NOMO-1 treated with DMSO at 0.1 percent for 48 hours (cell line): ENCODE measurements around the gene COA7.
"Not testable (repeated sequence)": the region's sequence is repeated elsewhere in the genome, so short reads cannot be mapped to it uniquely, and the experiment has no call there.

Experiments
- DNase-seq: peaks from one replicate; lab custom pipeline; 2025; ENCODE audit not compliant: unreplicated experiment; lab: John Stamatoyannopoulos, UW

COA7 gene

DNA sequence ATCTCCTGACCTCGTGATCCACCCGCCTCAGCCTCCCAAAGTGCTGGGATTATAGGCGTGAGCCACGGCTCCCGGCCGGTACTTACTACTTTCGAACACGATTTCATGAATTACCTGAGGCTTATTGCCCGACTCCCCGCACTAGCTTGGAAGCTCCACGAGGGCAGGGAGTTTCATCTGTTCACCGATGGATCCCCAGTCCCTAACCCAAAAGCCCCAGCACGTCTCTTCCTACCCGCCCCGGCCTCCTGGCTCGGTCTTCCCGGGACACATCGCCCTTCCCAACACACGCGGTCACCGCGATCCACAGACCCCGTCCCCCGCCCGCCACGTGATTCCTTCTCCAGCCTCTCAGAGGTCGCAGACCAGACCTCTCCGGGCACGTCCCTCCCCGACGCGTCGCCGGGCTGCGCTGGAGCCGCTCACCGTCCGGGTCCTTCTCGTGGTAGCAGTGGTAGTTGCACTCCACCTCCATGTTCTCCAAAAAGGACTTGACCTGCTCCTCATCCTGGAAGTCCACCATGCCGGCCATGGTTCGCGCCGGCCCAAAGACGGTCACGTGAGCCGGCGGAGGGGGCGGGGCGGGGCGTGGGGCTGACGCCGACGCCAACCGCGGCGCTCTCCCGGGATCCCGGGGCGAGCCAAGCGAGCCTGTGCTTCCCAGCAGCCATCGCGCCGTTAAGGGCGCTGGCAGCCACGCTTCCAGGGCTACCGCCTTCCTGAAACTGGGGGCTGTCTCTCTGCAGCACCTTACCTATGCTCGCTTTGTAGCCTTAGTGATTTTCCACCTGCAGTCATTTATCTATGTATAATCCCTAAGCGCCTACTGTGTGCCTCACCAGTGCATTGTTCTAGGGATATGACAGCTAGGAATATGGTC, at the start of gene COA7:
COA7 (minus strand) TSS at position 553 of the 880 bp plus-strand sequence; CDS start at position 532, 21 bp downstream.
- peak; percentile 61 for DNase-seq

DNA sequence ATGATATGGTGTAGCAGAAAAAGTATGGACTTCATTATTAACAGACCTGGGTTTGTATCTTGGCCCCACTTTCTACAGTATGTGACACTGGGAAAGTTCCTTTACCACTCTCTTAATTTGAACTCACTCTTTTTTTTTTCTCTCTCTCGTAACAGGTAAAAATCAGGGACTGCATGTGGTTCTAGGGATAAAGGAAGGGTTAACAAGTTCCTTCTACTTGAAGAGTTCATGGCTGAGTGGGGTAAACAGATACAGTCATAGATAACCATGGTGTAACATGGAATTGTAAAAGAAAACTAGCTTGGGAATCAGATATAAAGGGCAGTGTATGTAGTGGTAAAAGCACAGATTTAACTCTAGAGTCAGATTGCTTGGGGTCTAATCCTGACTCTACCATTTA, 49.3 kb upstream of the COA7 start:
- no peak for DNase-seq

DNA sequence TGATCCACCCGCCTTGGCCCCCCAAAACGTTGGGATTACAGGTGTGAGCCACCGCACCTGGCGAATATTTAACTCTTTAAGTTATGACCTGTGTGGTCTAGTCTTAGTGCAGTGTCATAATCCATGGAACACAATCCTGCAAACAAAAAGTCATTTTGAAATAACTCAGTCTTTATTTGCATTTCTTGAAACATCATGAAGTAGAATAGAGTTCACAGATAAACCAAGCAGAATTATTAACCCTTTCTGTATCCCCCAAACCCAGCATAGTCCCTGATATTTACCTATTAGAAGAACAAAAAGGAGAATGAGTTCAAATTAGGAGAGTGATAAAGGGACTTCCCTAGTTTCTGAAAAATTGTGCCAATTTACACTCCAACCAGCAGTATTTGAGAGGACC, 48.0 kb upstream of the COA7 start:
- DNase-seq = no peak

DNA sequence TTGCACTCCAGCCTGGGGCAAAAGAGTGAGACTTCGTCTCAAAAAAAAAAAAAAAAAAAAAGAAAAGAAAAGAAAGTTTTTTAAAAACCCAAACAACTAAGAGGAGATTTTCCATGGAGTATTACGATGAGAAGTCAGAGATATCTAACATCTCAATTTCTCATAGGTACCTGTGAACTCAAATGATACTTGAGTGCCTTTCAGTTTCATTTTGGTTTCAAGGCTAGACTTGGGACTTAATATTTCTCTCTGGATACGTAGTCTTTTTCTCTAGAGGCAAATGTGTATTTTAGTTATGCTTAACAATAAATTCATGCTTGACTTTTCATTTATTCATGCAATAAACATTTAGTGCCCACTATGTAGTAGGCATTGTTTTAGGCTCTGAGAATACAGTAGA, 43.1 kb upstream of the COA7 start:
- DNase-seq = no peak

DNA sequence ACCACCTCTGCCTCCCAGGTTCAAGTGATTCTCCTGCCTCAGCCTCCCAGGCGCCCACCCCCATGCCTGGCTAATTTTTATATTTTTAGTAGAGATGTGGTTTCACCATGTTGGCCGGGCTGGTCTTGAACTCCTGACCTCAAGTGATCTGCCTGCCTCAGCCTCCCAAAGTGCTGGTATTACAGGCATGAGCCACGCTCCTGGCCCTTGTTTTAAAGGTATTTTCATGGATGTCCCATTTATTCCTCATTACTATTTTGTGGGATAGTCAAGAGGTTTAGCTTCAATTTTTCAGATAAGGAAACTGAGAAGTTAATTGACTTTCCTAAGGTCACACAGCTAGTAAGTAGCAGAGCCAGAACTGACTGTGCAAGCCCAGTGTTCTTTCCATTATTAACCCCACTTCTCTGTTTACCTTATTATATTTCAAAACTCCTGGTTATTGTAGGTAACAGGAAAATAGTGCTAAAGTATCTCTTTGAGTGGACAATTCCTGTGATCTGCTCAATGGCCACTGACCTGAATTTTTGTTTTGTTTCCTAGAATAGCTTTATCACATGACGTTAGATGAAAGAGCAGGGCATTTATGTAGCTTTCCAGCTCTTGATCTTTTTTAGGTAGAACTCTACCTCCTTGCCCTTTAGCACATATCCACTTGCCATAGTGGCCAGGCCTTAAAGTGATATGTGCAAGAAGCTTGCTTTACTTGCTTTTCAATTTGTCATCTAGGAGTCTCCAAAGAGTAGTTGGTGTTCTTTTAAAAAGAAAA, 41.7 kb upstream of the COA7 start:
- no peak for DNase-seq

DNA sequence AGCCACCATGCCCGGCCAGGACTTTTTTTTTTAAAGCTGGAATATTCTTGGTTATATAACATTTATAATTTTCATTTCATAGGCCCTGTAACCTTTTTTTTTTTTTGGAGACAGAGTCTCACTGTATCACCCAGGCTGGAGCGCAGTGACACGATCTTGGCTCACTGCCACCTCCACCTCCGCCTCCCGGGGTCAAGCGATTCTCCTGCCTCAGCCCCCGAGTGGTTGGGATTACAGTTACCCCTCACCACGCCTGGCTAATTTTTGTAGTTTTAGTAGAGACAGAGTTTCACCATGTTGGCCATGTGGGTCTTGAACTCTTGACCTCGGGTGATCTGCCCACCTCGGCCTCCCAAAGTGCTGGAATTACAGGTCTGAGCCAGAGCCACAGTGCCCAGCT, 40.7 kb upstream of the COA7 start:
- DNase-seq = no peak

DNA sequence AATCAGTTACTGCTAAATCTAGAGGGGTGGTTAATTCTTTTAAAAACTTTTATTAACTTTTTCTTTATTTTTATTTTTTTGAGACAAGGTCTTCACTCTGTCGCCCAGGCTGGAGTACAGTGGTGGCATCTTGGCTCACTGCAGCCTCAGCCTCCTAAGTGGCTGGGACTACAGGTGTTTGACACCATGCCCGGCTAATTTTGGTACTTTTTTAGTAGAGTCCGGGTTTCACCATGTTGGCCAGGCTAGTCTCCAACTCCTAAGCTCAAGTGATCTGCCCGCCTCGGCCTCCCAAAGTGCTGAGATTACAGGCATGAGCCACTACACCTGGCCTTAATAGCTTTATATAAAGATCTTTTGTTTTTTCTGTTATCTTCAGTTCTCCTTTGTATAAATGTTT, 40.0 kb upstream of the COA7 start:
- no peak for DNase-seq

DNA sequence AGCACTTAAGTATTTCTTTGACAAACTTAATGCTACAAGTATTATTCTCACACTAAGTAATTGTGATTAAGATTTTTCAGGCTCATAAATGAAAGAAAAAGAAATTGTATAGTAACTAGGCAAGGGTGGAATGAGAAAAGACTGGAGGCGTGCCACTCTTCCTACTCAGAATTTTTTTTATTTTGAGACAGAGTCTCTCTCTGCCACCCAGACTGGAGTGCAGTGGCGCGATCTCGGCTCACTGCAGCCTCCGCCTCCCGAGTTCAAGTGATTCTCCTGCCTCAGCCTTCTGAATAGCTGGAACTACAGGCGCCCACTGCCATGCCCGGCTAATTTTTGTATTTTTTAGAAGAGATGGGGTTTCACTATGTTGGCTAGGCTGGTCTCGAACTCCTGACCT, 37.2 kb upstream of the COA7 start:
- DNase-seq = not testable (repeated sequence)

DNA sequence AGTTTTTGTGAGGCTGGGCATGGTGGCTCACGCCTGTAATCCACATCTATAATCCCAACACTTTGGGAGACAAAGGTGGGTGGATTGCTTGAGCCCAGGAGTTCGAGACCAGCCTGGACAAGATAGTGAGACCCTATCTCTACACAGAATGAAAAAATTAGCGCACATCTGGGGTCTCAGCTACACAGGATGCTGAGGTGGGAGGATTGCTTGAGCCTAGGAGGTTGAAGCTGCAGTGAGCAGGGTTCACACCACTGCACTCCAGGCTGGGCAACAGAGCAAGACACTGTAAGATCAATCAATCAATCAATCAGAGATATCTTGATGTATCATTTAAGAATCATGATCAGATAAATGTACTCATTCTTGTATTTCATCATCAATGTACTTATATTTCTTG, 35.2 kb upstream of the COA7 start:
- no peak for DNase-seq

DNA sequence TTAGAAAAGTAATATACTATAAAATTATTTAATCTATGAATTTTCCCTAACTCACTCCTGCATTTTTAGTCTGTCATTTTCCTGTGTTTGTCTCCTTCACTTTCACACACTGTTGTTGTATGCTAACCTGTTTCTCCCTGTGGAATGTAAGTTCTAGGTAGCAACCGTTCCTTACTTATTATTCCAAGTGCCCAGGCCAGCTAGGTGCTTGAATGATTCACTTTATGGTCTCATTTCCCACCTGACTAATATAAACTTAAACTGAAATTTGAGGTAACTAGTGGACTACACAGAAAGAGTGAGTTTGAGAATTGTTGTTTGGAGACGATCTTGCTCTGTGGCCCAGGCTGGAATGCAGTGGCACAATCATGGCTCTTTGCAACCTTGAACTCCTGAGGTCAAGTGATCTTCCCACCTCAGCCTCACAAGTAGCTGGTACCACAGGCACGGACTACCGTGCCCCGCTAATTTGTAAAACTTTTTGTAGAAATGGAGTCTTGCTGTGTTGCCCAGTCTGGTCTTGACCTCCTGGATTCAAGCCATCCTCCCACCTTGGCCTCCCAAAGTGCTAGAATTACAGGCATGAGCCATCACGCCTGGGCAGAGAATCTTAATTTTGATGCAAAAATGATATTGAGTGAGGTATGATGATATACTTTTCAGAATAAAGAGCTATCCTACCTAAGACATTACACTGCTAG, 30.0 kb upstream of the COA7 start:
- no peak for DNase-seq

DNA sequence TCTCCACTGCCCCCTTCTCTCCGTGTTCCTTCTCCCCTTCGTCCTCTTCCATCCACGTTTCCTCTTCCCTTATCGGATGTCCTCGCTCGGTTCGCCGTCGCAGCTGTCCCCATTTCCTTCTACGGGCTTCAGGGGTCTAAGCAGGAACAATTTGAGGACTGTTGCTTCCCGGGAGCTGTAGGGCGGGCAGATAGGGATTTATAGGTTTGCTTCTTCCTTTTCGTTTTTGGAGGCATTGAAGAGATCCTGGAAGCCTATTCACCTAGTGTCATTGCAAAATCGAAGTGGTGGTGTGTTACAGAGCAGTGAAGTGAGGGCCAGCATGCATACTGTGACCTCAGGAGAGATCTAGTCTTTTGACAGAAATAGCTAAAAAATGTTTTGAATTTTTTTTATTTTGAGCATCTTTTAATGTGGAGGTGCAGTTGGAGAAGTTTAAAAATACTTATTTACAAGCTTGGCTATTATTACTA, 29.0 kb upstream of the COA7 start:
- peak; percentile 18 for DNase-seq

DNA sequence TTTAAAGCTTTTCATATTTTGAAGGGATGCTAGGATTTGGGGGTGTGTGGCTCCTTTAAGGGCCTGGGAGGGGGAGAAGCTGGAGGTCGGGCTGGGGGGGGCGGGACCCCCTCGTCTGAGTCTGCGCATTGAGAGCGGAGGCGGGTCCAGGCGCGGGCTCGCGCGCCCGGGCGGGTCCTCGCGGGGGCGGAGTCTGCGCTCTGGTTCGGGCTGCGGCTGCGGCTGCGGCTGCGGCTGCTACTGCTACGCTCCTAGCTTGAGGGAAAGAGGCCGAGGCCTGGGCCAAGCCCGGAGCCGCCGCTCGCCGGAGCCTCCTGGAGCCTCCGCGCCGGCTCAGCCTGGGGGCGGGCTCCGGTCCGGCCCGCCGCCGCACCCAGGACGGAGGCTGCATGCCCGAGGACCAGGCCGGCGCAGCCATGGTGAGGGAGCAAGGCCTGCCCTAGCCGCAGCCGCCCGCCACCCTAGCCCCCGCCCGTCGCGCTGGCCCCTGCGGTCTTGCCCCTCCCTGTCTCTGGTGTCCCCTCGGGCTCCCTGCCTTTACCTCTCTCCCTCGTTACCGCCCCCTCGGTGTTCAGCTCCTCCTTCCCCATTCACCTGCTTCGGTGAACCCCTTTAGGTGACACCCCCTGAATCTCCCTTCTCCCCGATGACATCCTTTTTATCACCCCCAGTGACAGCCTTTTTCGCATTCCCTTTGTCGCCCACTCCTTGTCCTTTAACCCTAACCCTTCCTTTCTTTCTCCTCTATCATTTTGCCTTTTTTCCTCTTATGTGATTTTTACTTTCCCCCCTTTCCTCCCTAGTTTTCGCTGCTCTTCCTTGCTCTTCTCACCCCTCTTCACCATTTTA, 28.3 kb upstream of the COA7 start, which contains the start of gene ZYG11B:
ZYG11B (plus strand) TSS at position 189 of the 849 bp plus-strand sequence; CDS start at position 390, 201 bp downstream.
- peak; percentile 80 for DNase-seq

DNA sequence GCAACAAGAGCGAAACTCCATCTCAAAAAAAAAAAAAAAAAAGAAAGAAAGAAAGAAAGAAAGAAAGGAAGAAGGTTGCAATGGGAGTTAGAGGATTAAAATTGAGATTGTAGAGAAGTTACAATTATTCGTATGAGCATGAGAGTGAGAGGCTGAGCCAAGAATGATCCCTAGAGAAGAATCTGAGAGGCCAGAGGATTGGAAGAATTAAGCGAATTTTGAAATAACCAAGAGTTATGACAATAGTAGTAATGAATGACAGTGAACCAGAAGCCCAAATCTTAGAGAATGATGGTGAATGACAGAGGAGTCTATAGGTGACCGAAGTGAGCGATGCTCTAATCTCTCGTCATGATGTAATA, 27.7 kb upstream of the COA7 start:
- no peak for DNase-seq

DNA sequence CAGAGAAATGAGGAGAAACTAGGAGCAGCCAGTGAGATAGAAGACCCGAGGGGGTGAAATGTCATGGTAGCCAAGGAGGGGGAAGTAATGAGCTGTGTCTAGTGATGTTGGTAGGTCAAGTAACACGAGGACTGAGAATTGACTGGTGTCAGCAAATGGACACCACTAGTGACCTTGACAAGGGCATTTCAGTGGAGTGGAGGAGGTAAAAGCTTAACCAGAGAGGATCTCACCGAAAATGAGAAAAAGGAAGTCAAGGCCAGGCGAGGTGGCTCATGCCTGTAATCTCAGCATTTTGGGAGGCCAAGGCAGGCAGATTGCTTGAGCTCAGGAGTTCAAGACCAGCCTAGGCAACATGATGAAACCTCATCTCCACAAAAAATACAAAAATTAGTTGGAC, 25.1 kb upstream of the COA7 start:
- no peak for DNase-seq

DNA sequence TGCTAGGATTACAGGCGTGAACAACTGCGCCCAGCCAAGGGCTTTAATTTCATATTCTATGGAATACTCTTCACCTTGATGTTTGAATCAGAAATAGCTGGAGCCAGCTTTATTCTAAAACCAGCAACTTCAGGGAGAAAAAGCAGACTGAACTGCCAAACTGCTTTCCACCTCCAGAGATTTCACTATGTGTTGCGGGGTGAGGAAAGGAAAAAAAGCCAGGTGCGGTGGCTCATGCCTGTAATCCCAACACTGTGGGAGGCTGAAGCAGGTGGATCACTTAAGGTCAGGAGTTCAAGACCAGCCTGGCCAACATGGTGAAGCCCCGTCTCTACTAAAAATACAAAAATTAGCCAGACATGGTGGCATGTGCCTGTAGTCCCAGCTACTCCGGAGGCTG, 17.1 kb upstream of the COA7 start:
- not testable (repeated sequence) for DNase-seq

DNA sequence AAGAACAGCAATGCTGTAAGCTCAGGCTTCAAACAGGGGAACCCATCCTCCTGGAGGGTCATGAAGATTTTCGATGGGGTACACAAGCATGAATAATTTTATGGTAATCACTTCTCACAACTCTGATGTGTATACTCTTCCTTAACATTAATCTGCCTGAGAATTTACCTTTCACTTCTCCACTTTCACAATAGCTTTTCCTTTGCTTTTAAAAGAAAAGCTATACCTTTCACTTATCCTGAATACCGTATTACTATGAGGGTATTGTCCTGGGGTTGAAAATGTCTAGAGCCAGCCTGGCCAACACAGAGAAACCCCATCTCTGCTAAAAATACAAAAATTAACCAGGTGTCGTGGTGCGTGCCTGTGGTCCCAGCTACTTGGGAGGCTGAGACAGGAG, 15.4 kb upstream of the COA7 start:
- no peak for DNase-seq

DNA sequence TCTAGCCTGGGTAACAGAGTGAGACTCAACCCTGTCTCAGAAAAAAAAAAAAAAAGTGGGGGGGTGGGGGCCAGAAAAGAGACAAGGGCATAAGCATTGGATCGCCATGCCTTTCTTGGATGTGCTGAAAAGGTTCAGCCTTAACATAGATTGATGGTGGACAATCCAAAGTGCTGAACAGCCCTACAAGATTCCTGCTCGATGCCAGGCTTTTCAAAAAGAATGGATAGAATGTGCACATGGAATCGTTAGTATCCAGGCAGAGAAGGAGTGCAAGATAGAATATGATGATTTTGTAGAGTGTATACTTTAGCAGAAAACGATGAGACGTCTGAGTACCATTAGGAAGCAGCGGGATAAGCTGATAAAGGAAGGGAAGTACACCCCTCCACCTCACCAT, 10.9 kb upstream of the COA7 start:
- no peak for DNase-seq

DNA sequence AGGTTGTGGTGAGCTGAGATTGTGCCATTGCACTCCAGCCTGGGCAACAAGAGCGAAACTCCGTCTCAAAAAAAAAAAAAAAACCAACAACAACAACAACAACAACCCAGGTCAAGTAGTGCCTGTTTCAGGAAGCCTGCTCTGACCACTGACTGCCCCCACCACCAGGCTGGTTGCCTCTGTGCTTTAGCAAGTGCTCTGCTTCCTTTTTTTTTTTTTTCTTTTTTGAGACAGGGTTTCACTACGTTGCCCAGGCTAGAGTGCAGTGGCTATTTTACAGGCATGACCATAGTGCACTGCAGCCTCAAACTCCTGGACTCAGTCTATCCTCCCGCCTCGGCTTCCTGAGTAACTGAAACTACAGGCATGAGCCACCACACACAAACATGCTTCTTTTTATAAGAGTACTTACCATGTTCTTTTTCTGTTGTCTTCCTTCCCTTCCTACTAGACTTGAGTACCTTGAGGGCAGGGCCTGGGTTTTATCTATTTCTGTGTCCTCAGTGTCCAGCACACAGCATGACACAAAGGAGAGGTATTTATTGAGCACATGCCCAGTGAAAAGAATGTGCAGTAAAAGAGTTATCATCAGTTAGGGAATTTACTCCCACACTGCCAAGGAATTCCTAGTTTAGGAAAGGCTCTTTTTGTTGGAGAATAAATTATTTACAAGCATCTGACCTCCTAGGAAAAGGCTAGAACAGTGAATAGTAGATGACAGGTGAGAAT, 9.9 kb upstream of the COA7 start:
- peak; percentile 52 for DNase-seq

DNA sequence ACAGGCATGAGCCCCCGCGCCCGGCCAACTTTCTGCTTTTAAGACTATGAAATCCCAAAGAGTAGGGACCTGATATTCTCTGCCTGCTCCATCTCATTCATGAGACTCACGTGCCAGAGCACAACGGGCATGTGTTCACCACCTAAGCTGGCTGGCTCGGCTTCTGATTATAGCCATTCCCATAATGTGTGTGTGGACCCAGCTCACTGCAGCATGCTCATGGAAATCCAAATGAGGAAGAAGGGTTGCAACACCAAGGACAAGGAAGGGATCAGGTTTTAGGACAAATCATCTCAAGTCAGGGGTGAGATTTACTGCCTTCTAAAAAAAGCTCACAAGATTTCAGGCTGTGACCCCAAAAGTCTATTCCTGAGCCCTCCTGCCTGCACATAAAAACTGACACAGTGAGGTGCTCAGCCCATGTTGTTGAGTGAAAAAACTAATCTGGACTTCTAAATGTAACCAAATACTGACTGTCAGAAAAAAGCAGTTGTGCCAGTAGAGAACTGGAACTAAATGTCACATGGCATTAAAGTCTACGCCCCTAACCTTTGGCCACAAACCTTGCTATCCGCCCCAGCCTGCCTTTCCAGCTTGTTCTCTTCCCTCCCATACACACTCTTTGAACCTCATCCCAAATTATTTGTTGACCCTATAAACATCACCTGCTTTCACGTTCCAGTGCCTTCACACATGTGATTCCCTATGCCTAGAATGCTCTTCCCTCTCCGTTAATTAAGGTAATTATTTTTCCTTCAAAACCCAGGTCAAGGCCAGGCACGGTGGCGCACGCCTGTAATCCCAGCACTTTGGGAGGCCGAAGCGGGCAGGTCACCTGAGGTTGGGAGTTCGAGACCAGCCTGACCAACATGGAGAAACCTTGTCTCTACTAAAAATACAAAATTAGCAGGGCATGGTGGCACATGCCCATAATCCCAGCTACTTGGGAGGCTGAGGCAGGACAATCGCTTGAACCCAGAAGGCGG, 9.1 kb upstream of the COA7 start:
- peak; percentile 40 for DNase-seq
